ENCODE data around the gene GRPEL1. TPM values are rescaled to one million over a fixed set of nuclear protein-coding genes. Genes with fewer than 3 reads are reported as not detected.

The GRPEL1 gene
- total and polyA plus RNA-seq, 2 of the 8 experiments (the other 6 are each of a cell fraction or from before 2014, with no cell fraction given), result 13.5 to 39.9 TPM

- FAIRE-seq (no peak), DNase-seq (ENCODE audit: low read depth in 1 of 2, low spot score in 2 of 2) (no peak)
- Histone ChIP-seq H2BK15ac (ENCODE audit: low read length) (no peak overlapping the region), H3K23ac (ENCODE audit: insufficient read length) (no peak overlapping the region), H3K23me2 (ENCODE audit: low read depth, low read length) (no peaks in the 10 kb centered on the region), H3K79me1 (ENCODE audit: low read depth, low read length) (peaks cover 8% of the 10 kb centered on the region), H2AFZ (ENCODE audit: low read length) (no peak overlapping the region), H3K9me3 (ENCODE audit: insufficient read depth in 2 of 2, low read depth in 1 of 2, low read length in 1 of 2) (no peaks in the 10 kb centered on the region), H3K9ac (replicated peaks in 1 of 4; ENCODE audit: extremely low read depth in 1 of 4, low read depth in 3 of 4, low read length in 3 of 4) (no peak overlapping the region), H2AK5ac (ENCODE audit: low read depth, low read length) (no peak overlapping the region), H4K91ac (replicated peaks; ENCODE audit: insufficient read length, low read length) (no peak overlapping the region), H2BK12ac (ENCODE audit: low read depth, low read length) (no peak overlapping the region), H2BK5ac (ENCODE audit: low read depth, low read length) (no peak overlapping the region), H3K4me2 (ENCODE audit: insufficient read depth in 1 of 2, low read depth in 2 of 2, low read length in 2 of 2) (no peak overlapping the region), H3K4ac (replicated peaks; ENCODE audit: insufficient read length, low read depth, low read length) (no peak overlapping the region), H3K56ac (replicated peaks; ENCODE audit: insufficient read length, low read depth, low read length) (no peak overlapping the region), H3K36me3 (ENCODE audit: control insufficient read depth in 2 of 4, insufficient read depth in 4 of 4, low read length in 3 of 4) (peaks cover 4 to 46% (median 27%) of the 10 kb centered on the region in 4 experiments), H3K27me3 (replicated peaks in 1 of 4; ENCODE audit: control insufficient read depth in 3 of 4, extremely low read depth in 1 of 4, insufficient read depth in 3 of 4, low read length in 3 of 4) (no peaks in the 10 kb centered on the region), H4K20me1 (replicated peaks in 1 of 2; ENCODE audit: control insufficient read depth in 1 of 2, insufficient read depth in 2 of 2, low read length in 2 of 2) (peaks cover 20 to 35% of the 10 kb centered on the region in 2 experiments), H3K27ac (ENCODE audit: low read depth, low read length) (no peak overlapping the region), H2BK20ac (ENCODE audit: low read length) (no peak overlapping the region), H4K5ac (ENCODE audit: insufficient read length, low read depth, low read length) (no peak overlapping the region), H2BK120ac (replicated peaks; ENCODE audit: low read depth, low read length) (no peak overlapping the region), H3K14ac (ENCODE audit: insufficient read length) (no peak overlapping the region), H3K79me2 (ENCODE audit: control insufficient read depth in 1 of 2, insufficient read depth in 2 of 2, low read length in 2 of 2) (peaks cover 0 to 5% of the 10 kb centered on the region in 2 experiments; a peak in 2 of 4 replicates), H3K18ac (ENCODE audit: extremely low read depth, low read length) (no peak overlapping the region), H4K8ac (ENCODE audit: extremely low read depth, insufficient read depth, low read length) (no peak overlapping the region), H3K4me1 (replicated peaks in 1 of 4; ENCODE audit: control insufficient read depth in 3 of 4, insufficient read depth in 4 of 4, low read length in 3 of 4) (peaks cover 2 to 8% (median 6%) of the 10 kb centered on the region in 4 experiments; a peak in 6 of 7 replicates), H3K4me3 (ENCODE audit: extremely low read depth in 1 of 4, insufficient read depth in 2 of 4, low read depth in 3 of 4, low read length in 4 of 4) (no peak overlapping the region)
- WGBS, 2 experiments (ENCODE audit: extremely low coverage in 1 of 2, insufficient coverage in 1 of 2, insufficient read length in 1 of 2, insufficient replicate concordance in 2 of 2, low coverage in 1 of 2, low lambda C conversion rate in 2 of 2, missing lambda C conversion rate in 1 of 2), result 89% methylated on average over 5 of the region's 5 CpGs; no CpG with 5 or more reads in 1 of the 2 experiments
- POLR2A ChIA-PET (ENCODE audit: partially characterized antibody), result interaction anchor here (4.1 kb wide), 1 partner anchor 18 kb away, joined by 21 read pairs; no protein-coding TSS in a partner anchor
- CTCF ChIA-PET (ENCODE audit: partially characterized antibody), result interaction anchor here (0.5 to 3.2 kb wide), 7 partner anchors 8 to 225 kb away, joined by 3 to 16 read pairs (median 3); partner anchors contain the start of gene TADA2B
- TF ChIP-seq MAFK (IDR thresholded peaks at IDR 0.05; ENCODE audit: low read depth, low read length) (no peak), SIRT6 (IDR thresholded peaks at IDR 0.05; ENCODE audit: low read length) (no peak), RBBP5 (IDR thresholded peaks at IDR 0.05; ENCODE audit: borderline replicate concordance, low read depth, low read length) (no peak), HDAC2 (IDR thresholded peaks at IDR 0.05; ENCODE audit: borderline replicate concordance in 1 of 2, low read depth in 2 of 2, low read length in 2 of 2) (no peak), NANOG (IDR thresholded peaks at IDR 0.05; ENCODE audit: insufficient read depth, low read depth, low read length, poor library complexity, severe bottlenecking) (no peak), ZNF274 (IDR thresholded peaks at IDR 0.05; ENCODE audit: borderline replicate concordance, extremely low read depth, low read length) (no peak), CTCF (IDR thresholded peaks at IDR 0.05; ENCODE audit: control extremely low read depth in 1 of 3, insufficient read depth in 1 of 3, low read depth in 1 of 3, low read length in 3 of 3) (no peak), CEBPB (IDR thresholded peaks at IDR 0.05; ENCODE audit: low read depth, low read length) (no peak), RAD21 (IDR thresholded peaks at IDR 0.05 in 1 of 2, conservative IDR thresholded peaks at IDR 0.05 in 1 of 2; ENCODE audit: low read depth in 2 of 2, low read length in 2 of 2) (no peak), BRCA1 (IDR thresholded peaks at IDR 0.05; ENCODE audit: low read depth, low read length) (no peak)
Observed at GRCh38 chr4:7009564-7009963, 58.3 kb downstream of the GRPEL1 start.
